Activated effector memory CD4-positive, alpha-beta T cell treated with anti-CD3 and anti-CD28 coated beads, Interleukin-2, amount 50 U/mL, for 16 hours (primary cell): ENCODE data around the gene ADAM8.
"Not testable (repeated sequence)": the region's sequence is repeated elsewhere in the genome, so short reads cannot be mapped to it uniquely, and the experiment has no call there.

Experiments
- DNase-seq: peaks from one replicate; pipeline ENCODE4 v3.0.0-alpha.2; 2020

Gene ADAM8

DNA sequence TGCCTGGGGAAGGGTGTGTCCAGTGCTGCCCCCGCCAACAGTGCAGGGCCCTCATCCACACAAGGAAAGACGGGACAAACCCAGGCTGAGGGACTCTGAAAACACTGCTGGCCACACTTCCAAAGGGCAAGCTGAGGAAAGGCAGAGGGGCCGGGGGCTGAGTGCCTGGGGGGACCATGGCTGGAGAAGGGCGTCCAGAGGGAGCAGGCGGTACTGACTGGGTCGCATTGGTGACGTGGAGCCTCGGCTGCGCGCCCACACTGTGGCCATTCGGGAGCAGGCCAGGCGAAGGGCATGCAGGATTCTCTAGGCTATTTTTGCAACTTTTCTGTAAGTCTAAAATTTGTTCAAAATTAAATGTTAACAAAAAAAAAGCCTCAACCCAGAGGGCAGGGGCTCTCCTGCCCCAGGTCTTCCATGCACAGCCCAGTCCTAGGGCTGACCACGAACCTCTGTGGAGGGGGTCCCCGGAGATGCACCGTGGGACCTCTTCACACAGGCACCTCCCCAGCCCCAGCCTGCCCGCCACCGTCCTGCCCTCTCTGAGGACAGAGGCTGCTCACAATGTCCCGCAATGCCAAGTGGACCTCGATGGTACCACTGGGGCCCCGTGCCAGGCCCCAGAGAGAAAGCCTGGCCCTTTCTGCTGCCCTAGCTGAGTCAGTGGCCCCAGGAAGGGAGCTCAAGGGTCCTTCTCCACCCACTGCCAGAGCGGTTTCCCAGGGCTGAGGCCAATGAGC, 10.4 kb downstream of the ADAM8 start:
- no peak for DNase-seq

DNA sequence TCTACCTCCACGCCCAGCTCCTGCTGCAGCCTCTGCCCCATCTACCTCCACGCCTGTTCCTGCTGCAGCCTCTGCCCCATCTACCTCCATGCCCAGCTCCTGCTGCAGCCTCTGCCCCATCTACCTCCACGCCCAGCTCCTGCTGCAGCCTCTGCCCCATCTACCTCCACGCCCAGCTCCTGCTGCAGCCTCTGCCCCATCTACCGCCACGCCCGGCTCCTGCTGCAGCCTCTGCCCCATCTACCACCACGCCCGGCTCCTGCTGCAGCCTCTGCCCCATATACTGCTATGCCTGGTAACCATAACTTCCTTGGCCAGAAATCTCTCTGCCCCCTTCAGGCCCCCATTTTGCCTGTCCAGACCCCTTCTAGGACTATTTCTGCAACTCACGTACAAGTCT, 11.6 kb downstream of the ADAM8 start:
- not testable (repeated sequence) for DNase-seq

DNA sequence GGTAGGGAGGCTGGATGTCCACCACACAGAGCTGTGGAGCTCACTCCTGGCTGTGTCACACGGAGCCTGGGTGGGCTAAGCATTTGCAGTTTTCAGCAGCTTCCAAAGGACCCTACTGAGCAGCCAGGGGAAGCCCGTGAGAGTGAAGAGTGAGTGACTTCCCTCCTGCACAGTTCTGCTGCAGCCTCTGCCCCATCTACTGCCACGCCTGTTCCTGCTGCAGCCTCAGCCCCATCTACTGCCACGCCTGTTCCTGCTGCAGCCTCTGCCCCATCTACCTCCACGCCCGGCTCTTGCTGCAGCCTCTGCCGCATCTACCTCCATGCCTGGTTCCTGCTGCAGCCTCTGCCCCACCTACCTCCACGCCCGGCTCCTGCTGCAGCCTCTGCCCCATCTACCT, 12.2 kb downstream of the ADAM8 start:
- DNase-seq: peak; percentile 78

GRCh38 chr10:133263674-133264073, 13.0 kb downstream of the ADAM8 start:
- no peak for DNase-seq

DNA sequence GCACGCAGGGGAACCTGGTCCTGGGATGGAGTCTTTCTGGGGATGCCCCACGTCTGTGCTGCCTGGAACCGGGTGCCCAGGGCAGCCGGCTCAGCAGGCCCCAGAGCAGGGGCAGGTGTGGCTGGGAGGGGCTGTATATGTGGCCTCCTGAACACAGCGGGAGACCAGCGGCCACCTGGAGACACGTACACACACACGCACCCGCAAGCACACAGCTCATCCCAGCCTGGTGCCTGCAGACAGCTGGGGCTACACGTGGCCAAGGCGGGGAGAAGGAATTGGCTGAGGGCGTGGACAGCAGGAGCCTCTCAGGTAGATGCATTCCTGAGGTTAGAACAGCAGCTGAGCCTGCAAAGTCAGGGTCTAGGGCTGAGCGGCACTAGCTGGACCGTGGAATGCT, 14.0 kb downstream of the ADAM8 start:
- no peak for DNase-seq

DNA sequence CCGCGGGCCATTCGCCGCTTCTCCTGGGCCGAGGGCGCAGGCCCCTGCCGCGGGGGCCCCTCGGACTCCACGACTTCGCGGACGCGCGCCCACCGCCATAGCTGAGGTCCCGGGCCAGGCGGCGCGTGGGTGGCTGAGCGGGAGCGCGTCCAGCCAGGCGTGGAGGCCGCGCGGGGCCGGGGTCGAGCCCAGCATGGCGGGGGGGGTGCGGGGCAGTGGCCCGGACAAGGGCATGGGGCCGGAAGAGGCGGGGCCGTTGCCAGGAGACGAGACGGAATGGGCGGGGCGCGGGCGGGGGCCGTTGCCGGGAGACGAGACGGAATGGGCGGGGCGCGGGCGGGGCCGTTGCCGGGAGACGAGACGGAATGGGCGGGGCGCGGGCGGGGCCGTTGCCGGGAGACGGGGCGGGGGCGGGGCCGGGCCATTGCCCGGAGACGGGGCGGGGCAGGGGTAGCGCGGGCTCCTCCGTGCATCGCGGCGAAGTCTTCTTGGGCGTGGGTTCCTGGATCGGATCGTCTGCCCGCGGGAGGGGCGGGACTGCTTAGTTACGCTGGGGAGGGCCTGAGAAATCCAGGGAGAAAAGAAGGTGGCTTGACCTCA, 14.8 kb downstream of the ADAM8 start:
- peak; percentile 93 for DNase-seq

DNA sequence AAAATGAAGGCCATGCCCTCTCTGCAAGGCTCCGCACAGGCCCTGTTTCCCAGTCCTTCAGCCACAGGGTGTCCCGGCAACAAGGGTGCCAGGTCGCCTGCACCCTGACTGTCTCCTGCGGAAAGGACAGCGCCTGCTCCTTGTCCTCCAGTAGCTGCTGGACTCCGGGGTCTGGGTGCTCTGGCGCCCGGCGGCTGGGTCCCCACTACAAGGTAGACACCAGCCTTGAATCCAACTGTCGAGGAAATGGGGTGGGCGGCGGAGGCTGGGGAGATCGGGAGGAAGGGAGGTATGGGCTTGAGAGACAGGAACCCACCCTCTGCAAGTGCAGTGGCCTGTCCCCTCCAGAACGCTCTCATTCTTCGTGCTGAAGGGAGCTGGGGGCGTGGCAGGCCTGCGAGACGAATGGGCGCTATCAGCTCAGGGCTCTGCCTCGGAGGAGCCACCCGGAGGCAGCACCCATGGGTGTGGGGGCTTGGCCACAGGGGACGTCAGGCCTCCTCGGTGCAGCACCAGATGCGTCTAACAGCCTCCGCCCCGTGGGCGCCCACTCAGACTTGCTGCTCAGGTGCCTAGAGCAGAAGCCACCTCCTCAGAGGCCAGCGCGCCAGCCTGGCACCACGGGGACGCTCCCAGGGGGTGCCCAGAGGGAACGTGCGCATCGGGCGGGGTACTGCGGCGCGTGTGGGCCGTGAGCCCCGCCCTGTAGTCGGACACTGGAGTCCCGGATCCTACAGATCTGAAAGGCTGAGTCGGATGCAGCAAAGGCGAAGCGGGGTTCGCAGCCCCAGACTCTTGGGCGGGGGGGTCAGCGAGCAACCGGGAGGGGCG, 15.6 kb downstream of the ADAM8 start:
- peak; percentile 86 for DNase-seq

DNA sequence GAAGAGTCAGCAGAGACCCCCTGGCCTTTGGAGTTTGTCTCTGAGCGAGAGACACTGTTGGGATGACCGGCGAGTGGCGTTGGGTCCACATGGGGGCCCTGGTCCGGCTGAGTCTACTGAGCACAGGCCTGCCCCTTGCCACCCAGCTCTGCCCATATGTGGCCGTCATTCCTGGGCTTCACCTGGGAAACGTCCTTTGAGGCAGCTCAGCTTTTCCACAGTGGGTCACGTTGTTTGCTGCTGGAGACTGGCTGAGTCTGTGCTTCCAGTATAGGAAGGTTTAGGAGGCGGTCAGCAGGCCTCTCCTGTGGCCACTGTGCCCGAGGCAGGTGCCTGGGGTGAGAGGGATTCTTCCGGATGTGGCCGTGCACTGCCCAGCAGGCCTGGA, 17.1 kb downstream of the ADAM8 start:
- DNase-seq: no peak

DNA sequence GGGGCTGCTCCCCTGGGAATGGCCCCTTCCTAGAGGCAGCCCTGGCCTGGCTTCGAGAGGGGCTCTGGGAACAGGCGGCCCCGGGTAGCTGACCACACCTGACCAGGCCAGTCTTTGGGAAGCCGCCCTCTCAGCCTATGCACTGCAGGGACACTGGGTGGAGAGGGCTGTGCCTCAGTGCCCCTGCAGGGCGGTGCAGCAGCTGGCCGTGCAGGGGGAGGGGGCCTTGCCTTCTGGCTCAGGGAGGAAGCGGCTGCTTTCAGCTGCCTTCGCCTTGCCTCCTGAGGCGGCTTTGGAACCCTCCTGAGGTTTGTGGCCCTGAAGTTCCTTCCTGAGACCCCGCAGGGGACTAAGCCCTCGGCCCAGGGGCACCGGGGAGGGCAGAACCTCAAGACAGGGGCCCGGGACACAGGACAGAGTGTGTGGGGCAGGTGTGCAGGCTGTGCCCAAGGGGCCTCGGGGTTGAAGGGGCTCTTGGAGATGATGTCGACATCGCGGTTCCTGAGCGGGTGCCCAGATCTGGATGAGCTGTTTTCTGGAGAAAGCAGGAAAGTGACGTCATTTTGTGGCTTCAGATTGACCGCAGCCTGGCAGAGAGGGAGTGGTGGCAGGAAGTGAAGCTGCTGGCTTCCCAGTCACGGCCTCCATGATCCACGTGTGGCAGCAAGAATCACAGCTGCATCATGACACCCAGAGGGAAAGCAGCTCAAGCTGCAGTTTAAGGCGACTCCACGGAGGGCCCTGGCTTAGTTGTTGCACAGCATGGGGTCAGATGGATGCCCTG, 17.7 kb downstream of the ADAM8 start:
- DNase-seq: peak; percentile 93

GRCh38 chr10:133258066-133258817, 18.4 kb downstream of the ADAM8 start:
- DNase-seq: peak; percentile 76

GRCh38 chr10:133257489-133258065, 19.1 kb downstream of the ADAM8 start:
- no peak for DNase-seq

DNA sequence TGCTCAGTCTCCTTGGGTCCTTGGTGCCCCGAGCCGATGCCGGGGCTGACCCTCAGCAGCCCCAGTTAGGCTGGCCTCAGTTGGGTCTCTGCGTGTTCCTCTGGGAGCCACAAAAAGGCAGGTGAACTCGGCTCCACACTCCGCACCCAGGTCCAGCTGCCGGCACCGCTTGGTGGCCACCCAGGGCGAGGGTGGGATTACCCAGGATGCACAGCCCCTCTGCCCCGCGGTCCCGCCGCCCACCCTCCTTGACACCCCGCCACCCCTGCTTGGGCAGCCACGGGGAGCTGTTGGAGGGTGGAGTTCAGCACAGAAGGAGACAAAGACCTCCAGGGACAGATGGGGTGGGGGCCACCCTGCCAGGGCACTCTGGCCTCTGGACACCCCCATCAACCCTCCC, 21.3 kb downstream of the ADAM8 start:
- no peak for DNase-seq

DNA sequence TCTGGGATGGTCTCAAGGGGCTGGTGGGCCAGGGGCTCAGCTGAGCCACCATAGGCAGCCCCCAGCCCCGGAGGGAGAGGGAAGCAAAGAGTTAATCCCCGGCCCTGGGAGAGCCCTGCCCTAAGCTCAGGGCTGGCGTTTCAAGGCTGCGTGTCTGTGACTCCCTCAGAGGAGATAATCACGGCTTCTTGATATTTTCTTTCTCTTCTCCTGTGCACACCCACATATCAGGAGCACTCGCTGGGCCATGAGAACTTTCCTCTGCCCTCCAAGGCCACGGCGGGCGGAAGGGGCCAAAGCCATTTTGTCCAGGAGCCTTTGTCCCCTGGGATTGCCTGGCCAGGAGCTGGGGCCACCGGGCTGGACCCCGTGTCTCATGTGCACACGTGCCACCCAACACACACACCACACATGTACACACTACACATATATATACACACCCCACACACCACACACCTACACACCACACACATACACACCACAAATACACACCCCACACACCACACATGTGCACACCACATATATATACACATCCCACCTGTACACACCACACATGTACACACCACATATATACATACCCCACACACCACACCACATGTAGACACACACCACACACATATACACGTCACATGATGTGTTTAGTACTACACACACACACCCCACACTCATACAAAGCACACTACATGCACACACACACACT, 22.1 kb downstream of the ADAM8 start:
- no peak for DNase-seq

DNA sequence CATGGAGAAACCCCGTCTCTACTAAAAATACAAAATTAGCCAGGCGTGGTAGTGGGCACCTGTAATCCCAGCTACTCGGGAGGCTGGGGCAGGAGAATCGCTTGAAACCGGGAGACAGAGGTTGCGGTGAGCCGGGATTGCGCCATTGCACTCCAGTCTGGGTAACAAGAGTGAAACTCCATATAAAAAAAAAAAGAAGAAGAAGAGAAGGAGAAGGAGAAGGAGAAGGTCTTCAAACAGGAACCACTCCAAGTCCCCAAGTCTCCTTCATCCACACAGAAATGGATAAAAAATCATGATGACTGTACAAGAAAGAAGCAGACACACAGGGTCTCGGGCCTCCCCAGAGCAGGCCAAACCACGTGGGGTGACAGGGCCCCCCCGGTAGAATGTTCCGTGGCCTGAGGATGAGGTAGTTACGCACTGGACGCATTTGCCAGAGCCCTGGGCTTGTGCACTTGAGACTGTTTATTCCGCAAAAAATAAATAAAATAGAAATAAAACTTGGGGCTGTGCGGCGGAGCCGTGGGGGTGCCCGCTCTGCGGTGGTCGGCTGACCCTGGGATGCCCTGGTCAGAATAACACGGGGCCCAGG, 23.2 kb downstream of the ADAM8 start:
- no peak for DNase-seq

GRCh38 chr10:133252223-133252552, 24.5 kb downstream of the ADAM8 start:
- DNase-seq: no peak

DNA sequence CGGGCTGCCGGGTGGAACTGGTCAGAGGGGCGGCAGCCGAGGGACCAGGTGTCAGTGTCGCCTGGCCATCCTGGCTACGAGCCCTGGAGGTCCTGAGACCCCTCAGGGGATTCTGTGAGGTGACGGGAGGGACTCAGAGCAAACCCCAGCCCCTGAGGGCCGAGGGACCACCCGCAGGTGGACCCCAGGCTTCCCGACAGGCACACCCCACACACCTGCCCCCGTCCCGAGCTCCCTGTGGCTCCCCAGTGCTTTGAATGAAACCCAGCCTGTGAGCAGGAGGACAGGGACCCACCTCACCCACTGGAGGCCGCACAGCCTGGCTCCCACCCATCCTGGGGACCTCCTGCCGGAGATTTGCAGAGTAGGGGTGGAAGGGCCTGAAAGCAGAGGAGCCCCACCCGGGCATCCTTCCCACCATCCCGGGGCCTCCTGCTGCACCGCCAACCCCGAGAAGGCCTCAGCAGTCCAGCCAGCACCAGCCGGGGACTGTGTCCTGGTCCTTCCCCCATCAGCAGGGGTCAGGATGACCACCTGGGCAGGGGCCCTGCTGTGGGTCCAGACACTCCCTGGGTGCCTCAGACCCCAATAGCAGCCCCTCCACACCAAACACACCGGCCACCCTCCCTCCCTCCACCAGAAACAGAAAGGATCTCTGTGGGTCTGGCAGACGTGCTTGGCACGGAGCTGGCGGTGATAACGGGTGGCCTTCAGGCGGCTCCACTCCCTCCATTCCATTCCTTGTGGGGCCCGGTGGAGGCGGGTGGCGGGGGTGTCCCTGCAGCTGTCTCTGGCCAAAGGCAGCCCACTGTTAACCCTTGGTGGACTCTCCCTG, 25.1 kb downstream of the ADAM8 start:
- DNase-seq: no peak

DNA sequence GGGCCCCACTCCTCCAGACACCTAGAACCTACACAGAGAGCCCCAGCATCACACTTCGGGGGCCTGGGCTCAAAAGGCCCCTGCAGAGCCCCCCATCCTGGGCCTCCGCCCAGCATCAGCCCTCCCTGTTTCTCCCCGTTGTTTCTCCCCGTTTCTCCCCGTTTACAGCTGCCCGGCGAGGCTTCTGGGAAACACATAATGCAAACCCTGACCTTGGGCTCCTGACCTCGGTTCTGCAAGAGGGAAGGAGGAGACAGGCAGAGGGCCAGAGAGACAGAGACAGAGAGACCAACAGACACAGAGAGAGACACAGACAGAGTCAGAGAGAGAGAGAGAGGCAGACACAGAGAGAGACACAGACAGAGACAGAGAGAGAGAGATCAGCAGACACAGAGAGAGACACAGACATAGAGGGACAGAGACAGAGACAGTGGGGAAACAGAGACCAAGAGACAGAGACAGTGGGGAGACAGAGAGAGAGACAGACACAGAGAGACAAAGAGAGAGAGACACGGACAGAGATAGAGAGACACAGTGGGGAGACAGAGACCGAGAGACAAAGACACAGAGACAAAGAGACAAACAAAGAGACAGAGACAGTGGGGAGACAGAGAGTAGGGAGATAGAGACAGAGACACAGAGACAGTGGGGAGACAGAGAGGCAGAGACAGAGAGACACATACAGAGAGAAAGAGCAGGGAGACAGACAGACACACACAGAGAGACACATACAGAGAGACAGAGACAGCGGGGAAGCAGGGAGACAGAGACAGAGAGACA, 26.5 kb downstream of the ADAM8 start:
- DNase-seq: no peak

- no peak for DNase-seq
Observed at GRCh38 chr10:133249094-133249780, 27.4 kb downstream of the ADAM8 start.

DNA sequence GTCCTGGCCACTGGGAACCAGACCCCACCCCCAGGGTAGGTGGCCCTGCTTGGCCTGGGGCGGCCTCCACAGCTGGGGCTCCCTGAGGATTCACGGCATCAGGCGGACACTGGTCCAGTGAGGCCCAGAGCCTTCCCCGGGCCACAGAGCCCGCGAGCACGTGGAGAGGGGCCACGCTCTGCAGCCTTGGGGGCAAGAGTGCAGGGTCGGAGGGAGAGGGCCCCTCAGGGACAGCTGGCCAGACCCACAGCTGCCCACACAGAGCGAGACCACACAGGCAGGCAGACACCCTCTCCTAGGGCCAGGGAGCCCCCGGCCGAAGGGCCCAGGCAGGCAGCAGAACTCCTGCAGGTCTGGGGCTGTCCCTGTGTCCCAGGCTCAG, 28.3 kb downstream of the ADAM8 start:
- DNase-seq: no peak
